HEK293T (cell line): ENCODE data around the gene ZNF493.

Source experiments
- ARNT ChIP-seq: fragments of 450-650 bp; IDR thresholded peaks from 2 replicates; pipeline ENCODE4 v1.6.1; 2017; ENCODE audit warnings: mild to moderate bottlenecking
- BHLHE40 ChIP-seq: fragments of 450-650 bp; IDR thresholded peaks from 2 replicates; pipeline ENCODE4 v1.6.1; 2016; ENCODE audit warnings: mild to moderate bottlenecking, moderate library complexity, borderline replicate concordance
- CTBP1 ChIP-seq: fragments of 450-650 bp; IDR thresholded peaks from 2 replicates; pipeline ENCODE4 v1.6.1; 2016; ENCODE audit warnings: borderline replicate concordance
- ELF4 ChIP-seq: fragments of 450-650 bp; IDR thresholded peaks from 2 replicates; pipeline ENCODE4 v1.6.1; 2017; ENCODE audit warnings: antibody characterized with exemption
- FOXK2 ChIP-seq: fragments of 450-650 bp; IDR thresholded peaks from 2 replicates; pipeline ENCODE4 v1.6.1; 2016; ENCODE audit warnings: mild to moderate bottlenecking
- FOXM1 ChIP-seq: fragments of 450-650 bp; IDR thresholded peaks from 2 replicates; pipeline ENCODE4 v1.6.1; 2017; ENCODE audit warnings: mild to moderate bottlenecking, borderline replicate concordance
- HDGF ChIP-seq: fragments of 450-650 bp; IDR thresholded peaks from 2 replicates; pipeline ENCODE4 v1.6.1; 2017; ENCODE audit warnings: antibody characterized with exemption, borderline replicate concordance
- L3MBTL2 ChIP-seq: fragments of 450-650 bp; conservative IDR thresholded peaks from 2 replicates; pipeline ENCODE4 v1.6.1; 2016; ENCODE audit warnings: mild to moderate bottlenecking
- SP1 ChIP-seq: fragments of 450-650 bp; IDR thresholded peaks from 2 replicates; pipeline ENCODE4 v1.6.1; 2017
- SUZ12 ChIP-seq: fragments of 450-650 bp; IDR thresholded peaks from 2 replicates; pipeline ENCODE4 v1.6.1; 2016; ENCODE audit warnings: mild to moderate bottlenecking
- TARDBP ChIP-seq: fragments of 450-650 bp; IDR thresholded peaks from 2 replicates; pipeline ENCODE4 v1.6.1; 2016
- ZNF384 ChIP-seq: fragments of 450-650 bp; IDR thresholded peaks from 2 replicates; pipeline ENCODE4 v1.6.1; 2016

DNA sequence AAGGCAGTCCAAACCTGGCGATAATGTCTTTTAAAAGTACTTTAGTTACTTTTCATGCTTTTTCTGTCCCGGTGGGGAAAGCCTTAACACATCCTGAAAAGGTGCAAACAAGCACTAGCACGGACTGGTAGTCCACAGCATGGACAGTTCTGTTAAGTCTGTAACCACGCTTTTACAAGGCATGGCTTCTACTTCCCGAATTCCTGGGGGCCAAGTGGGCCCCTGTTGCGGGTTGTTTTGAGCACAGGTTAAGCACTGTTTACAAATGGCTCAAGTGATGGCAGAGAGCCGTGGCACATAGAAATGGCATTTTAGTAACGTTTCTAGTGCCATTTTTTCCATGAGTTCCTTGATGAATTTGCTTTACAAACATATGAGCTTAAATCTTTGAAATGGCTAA, 37.6 kb downstream of the ZNF493 start:
- TF ChIP-seq FOXM1 (no peak), SP1 (no peak), SUZ12 (no peak), TARDBP (no peak), ELF4 (no peak), L3MBTL2 (no peak), HDGF (no peak), ARNT (no peak), ZNF384 (no peak), FOXK2 (no peak), CTBP1 (no peak), BHLHE40 (no peak)
